Measurements from ENCODE around the gene EXOG. TPM values are rescaled to one million over a fixed set of nuclear protein-coding genes. Genes with fewer than 3 reads are reported as not detected.

The EXOG gene
- total and polyA plus RNA-seq, 2 donors (not counting 1 experiment from before 2014, with no cell fraction given) = 8.8 to 36.8 TPM

- CTCF ChIA-PET = interaction anchor here (2.9 kb wide), 1 partner anchor 10 kb away, joined by 31 read pairs; no protein-coding TSS in a partner anchor
- no peak overlapping the region for H3K27ac Mint-ChIP-seq
- Histone ChIP-seq H3K4me3 (ENCODE audit: control extremely low read depth in 1 of 5, extremely low read depth in 1 of 5, insufficient read depth in 1 of 5, low read depth in 2 of 5, low read length in 4 of 5) (no peak overlapping the region), H4K20me1 (ENCODE audit: control insufficient read depth, insufficient read depth, low read length, poor library complexity, severe bottlenecking) (no peaks in the 10 kb centered on the region), H3K36me3 (replicated peaks in 1 of 2; ENCODE audit: control extremely low read depth in 1 of 2, control insufficient read depth in 1 of 2, extremely low read depth in 1 of 2, insufficient read depth in 2 of 2, low read length in 1 of 2) (peaks cover 5 to 28% of the 10 kb centered on the region in 2 experiments), H3K9me3 (ENCODE audit: control extremely low read depth in 1 of 3, control insufficient read depth in 2 of 3, insufficient read depth in 1 of 3, low read length in 2 of 3) (no peaks in the 10 kb centered on the region), H3K9ac (ENCODE audit: low read length) (no peak overlapping the region), H3K27ac (ENCODE audit: low read length in 2 of 2) (no peak overlapping the region), H2AFZ (ENCODE audit: insufficient read depth, low read depth, low read length, poor library complexity, severe bottlenecking) (no peak overlapping the region), H3K27me3 (replicated peaks in 1 of 4; ENCODE audit: control extremely low read depth in 1 of 4, control insufficient read depth in 3 of 4, insufficient read depth in 4 of 4, low read length in 3 of 4) (no peaks in the 10 kb centered on the region), H3K4me2 (replicated peaks; ENCODE audit: low read depth, low read length, poor library complexity, severe bottlenecking) (no peak overlapping the region), H3K4me1 (ENCODE audit: control insufficient read depth in 2 of 2, insufficient read depth in 2 of 2, low read length in 2 of 2) (no peaks in the 10 kb centered on the region), H3K79me2 (ENCODE audit: control insufficient read depth, insufficient read depth, low read length) (no peaks in the 10 kb centered on the region)
- no peaks in the 10 kb centered on the region for H3K9me3 Mint-ChIP-seq (ENCODE audit: insufficient read depth)
- no peak for DNase-seq
- intact Hi-C loops (cut with micrococcal nuclease) = no loop called here
- no peaks in the 10 kb centered on the region for H3K4me1 Mint-ChIP-seq
- no peak for ATAC-seq (ENCODE audit: low read depth)
- WGBS (ENCODE audit: insufficient coverage) = no CpG with 5 or more reads among the region's 3 CpGs
- TF ChIP-seq EZH2 (IDR thresholded peaks at IDR 0.05; ENCODE audit: borderline replicate concordance, insufficient read depth, low read depth, low read length, poor library complexity, severe bottlenecking) (no peak), CTCF (IDR thresholded peaks at IDR 0.05) (no peak)
- no peaks in the 10 kb centered on the region for H3K27me3 Mint-ChIP-seq
- POLR2A ChIA-PET = no interaction called here
- H3K4me3 Mint-ChIP-seq = no peak overlapping the region
Measured at GRCh38 chr3:38511546-38511945, 15.4 kb downstream of the EXOG start.

- WGBS (ENCODE audit: insufficient coverage) = 99% methylated on average over 7 of the region's 7 CpGs
Measured at GRCh38 chr3:38515367-38515766, 19.2 kb downstream of the EXOG start.

More at GRCh38 chr3:38515367-38515766, 19.2 kb downstream of the EXOG start:
- DNase-seq (no peak), ATAC-seq (ENCODE audit: low read depth) (no peak)
- TF ChIP-seq EZH2 (IDR thresholded peaks at IDR 0.05; ENCODE audit: borderline replicate concordance, insufficient read depth, low read depth, low read length, poor library complexity, severe bottlenecking) = no peak
- no peak for TF ChIP-seq CTCF (IDR thresholded peaks at IDR 0.05)
- H3K27me3 Mint-ChIP-seq = no peaks in the 10 kb centered on the region
- no peak overlapping the region for H3K4me3 ChIP-seq (ENCODE audit: control extremely low read depth in 1 of 5, extremely low read depth in 1 of 5, insufficient read depth in 1 of 5, low read depth in 2 of 5, low read length in 4 of 5)
- intact Hi-C loops (cut with micrococcal nuclease) = no loop called here
- no peak overlapping the region for H3K27ac ChIP-seq (ENCODE audit: low read length in 2 of 2)
- no peak overlapping the region for H3K9ac ChIP-seq (ENCODE audit: low read length)
- no peak overlapping the region for H3K4me2 ChIP-seq (replicated peaks; ENCODE audit: low read depth, low read length, poor library complexity, severe bottlenecking)
- H3K36me3 ChIP-seq (replicated peaks in 1 of 2; ENCODE audit: control extremely low read depth in 1 of 2, control insufficient read depth in 1 of 2, extremely low read depth in 1 of 2, insufficient read depth in 2 of 2, low read length in 1 of 2) = peaks cover 2 to 14% of the 10 kb centered on the region in 2 experiments
- no peaks in the 10 kb centered on the region for H4K20me1 ChIP-seq (ENCODE audit: control insufficient read depth, insufficient read depth, low read length, poor library complexity, severe bottlenecking)
- peaks cover 12% of the 10 kb centered on the region for H3K4me1 Mint-ChIP-seq
- H2AFZ ChIP-seq (ENCODE audit: insufficient read depth, low read depth, low read length, poor library complexity, severe bottlenecking) = no peak overlapping the region
- H3K4me3 Mint-ChIP-seq = no peak overlapping the region
- no peaks in the 10 kb centered on the region for H3K27me3 ChIP-seq (replicated peaks in 1 of 4; ENCODE audit: control extremely low read depth in 1 of 4, control insufficient read depth in 3 of 4, insufficient read depth in 4 of 4, low read length in 3 of 4)
- H3K9me3 ChIP-seq (ENCODE audit: control extremely low read depth in 1 of 3, control insufficient read depth in 2 of 3, insufficient read depth in 1 of 3, low read length in 2 of 3) = no peaks in the 10 kb centered on the region
- ChIA-PET CTCF (no interaction called here), POLR2A (no interaction called here)
- peaks cover 7 to 12% of the 10 kb centered on the region in 2 donors for H3K4me1 ChIP-seq (ENCODE audit: control insufficient read depth in 2 of 2, insufficient read depth in 2 of 2, low read length in 2 of 2)
- H3K79me2 ChIP-seq (ENCODE audit: control insufficient read depth, insufficient read depth, low read length) = no peaks in the 10 kb centered on the region
- H3K9me3 Mint-ChIP-seq (ENCODE audit: insufficient read depth) = no peaks in the 10 kb centered on the region
- no peak overlapping the region for H3K27ac Mint-ChIP-seq

Data from B cell (primary cell).